22Rv1 (cell line): ENCODE measurements around the gene LAMTOR5.

ENCODE experiments used
- CTCF ChIP-seq: fragments of 450-650 bp; IDR thresholded peaks from 2 replicates; pipeline ENCODE4 v1.5.1; 2017; ENCODE audit warnings: mild to moderate bottlenecking
- ZFX ChIP-seq: fragments of 450-650 bp; IDR thresholded peaks from 2 replicates; pipeline ENCODE4 v1.6.1; 2017; ENCODE audit warnings: antibody characterized with exemption, borderline replicate concordance

- no peak for TF ChIP-seq CTCF
- TF ChIP-seq ZFX = no peak
Observed at GRCh38 chr1:110424699-110425611, 17.5 kb upstream of the LAMTOR5 start.
